Testis (tissue), 2 donors: ENCODE data around the gene PAPPA2.

Experiments used
- CTCF ChIP-seq, 3 experiments: fragments of 450-650 bp in 2 of 3; fragments of 200-600 bp in 1 of 3; sonication (generic) in 1 of 3; IDR thresholded peaks; one replicate each; pipeline ENCODE4 v1.5.1; 2016 to 2019; ENCODE audit warnings: antibody characterized with exemption in 3 of 3, mild to moderate bottlenecking in 2 of 3, moderate library complexity in 1 of 3
- POLR2A ChIP-seq: fragments of 450-650 bp; IDR thresholded peaks from one replicate; pipeline ENCODE4 v1.6.1; 2017; ENCODE audit warnings: antibody characterized with exemption, mild to moderate bottlenecking, moderate library complexity

GRCh38 chr1:176831150-176831549, 368.2 kb downstream of the PAPPA2 start:
- TF ChIP-seq POLR2A (no peak), CTCF (IDR thresholded peaks at IDR 0.05) (no peak)
